ENCODE results near the gene FOXG1. TPM values are rescaled to one million over a fixed set of nuclear protein-coding genes. Genes with fewer than 3 reads are reported as not detected.
A peak's percentile ranks its signal among the peaks of the same experiment; 100 is the strongest.

Gene FOXG1
- total and polyA plus RNA-seq, 8 donors: 0.13 to 0.89 TPM; not detected in 6

DNA sequence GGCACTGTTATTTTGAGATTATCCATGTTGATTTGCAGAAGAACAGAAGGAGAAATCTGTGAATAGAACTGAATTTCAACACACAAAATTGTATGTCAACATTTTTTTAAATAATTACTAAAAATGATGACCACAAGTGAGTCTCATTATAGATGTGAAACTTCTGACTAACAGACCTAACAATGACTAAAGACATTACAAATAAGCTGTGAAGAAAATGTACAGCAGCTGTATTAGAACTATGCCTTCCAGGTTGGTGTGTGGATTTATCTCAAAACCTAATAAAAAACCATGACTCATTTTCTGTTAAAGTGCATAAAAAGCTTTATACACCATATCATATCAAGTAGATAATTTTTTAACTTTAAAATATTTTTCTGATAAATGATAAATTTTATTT is 22.5 kb upstream of the FOXG1 start:
- H3K4me3 ChIP-seq: no peak overlapping the region
- no peaks in the 10 kb centered on the region for H3K4me1 ChIP-seq
- no peak for DNase-seq
- no peak overlapping the region for H3K27ac ChIP-seq
- intact Hi-C loops (cut with DNase I; ENCODE audit: low total_unique reads): no loop called here
- H3K9me3 ChIP-seq: peaks cover 0 to 10% (median 8%) of the 10 kb centered on the region in 4 donors
- H3K36me3 ChIP-seq: no peaks in the 10 kb centered on the region
- peaks cover 0 to 8% (median 0%) of the 10 kb centered on the region in 3 donors for H3K27me3 ChIP-seq
- TF ChIP-seq, protein P1, sequence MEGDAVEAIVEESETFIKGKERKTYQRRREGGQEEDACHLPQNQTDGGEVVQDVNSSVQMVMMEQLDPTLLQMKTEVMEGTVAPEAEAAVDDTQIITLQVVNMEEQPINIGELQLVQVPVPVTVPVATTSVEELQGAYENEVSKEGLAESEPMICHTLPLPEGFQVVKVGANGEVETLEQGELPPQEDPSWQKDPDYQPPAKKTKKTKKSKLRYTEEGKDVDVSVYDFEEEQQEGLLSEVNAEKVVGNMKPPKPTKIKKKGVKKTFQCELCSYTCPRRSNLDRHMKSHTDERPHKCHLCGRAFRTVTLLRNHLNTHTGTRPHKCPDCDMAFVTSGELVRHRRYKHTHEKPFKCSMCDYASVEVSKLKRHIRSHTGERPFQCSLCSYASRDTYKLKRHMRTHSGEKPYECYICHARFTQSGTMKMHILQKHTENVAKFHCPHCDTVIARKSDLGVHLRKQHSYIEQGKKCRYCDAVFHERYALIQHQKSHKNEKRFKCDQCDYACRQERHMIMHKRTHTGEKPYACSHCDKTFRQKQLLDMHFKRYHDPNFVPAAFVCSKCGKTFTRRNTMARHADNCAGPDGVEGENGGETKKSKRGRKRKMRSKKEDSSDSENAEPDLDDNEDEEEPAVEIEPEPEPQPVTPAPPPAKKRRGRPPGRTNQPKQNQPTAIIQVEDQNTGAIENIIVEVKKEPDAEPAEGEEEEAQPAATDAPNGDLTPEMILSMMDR (IDR thresholded peaks at IDR 0.05): no peak
- TF ChIP-seq EP300 (IDR thresholded peaks at IDR 0.05): no peak
- TF ChIP-seq POLR2AphosphoS5 (IDR thresholded peaks at IDR 0.05): no peak
- no peak for TF ChIP-seq POLR2A (IDR thresholded peaks at IDR 0.05)

DNA sequence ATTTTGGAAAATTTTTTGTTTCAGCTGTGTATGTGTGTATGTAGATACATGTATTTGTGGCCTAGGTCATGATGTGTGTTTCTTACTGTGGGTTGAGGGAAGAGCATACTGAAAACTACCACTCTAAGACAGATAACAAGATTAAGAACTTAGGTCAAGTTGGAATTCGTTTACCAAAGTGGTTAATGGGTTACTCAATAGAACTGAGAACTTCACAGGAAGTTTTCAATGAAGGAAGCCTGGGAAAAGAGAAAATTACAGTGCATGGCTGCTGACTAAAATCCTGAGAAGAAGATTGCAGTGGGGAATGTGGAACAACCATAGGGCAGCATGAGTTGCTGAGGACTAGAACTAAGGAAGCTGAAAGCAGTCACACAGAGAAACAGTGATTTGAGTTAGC is 21.4 kb upstream of the FOXG1 start:
- intact Hi-C loops (cut with DNase I; ENCODE audit: low total_unique reads): no loop called here
- Histone ChIP-seq H3K27ac (no peak overlapping the region), H3K4me1 (no peaks in the 10 kb centered on the region), H3K36me3 (no peaks in the 10 kb centered on the region), H3K9me3 (peaks cover 0 to 10% (median 8%) of the 10 kb centered on the region in 4 donors), H3K4me3 (no peak overlapping the region), H3K27me3 (peaks cover 0 to 11% (median 0%) of the 10 kb centered on the region in 3 donors)
- TF ChIP-seq POLR2A (IDR thresholded peaks at IDR 0.05): no peak
- TF ChIP-seq, protein P1 (IDR thresholded peaks at IDR 0.05): no peak
- 8 to 23% (median 11%) methylated on average over 1 of the region's 1 CpG for WGBS, 5 donors
- DNase-seq: no peak

DNA sequence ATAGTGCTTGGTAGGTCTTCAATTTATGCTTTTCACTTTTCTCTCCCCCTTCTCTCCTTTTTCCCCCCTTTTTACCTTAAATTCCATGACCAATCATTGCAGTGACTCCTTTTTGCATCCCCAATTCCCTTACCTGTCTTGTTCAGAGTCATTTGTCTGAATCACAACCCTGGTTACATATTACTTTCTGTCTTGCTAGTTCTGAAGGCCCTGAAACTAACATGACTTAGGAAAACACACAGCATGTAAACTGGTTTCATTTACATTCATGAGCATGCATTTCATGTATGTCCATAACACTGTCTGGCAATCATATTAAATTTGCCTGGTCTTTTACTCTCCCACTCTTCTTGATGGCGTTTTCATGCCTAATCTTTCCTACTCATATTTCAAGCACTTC is 20.3 kb upstream of the FOXG1 start:
- peaks cover 0 to 10% (median 8%) of the 10 kb centered on the region in 4 donors for H3K9me3 ChIP-seq
- intact Hi-C loops (cut with DNase I; ENCODE audit: low total_unique reads): no loop called here
- H3K4me3 ChIP-seq: no peak overlapping the region
- H3K27ac ChIP-seq: no peak overlapping the region
- no peak for DNase-seq
- peaks cover 0 to 22% (median 0%) of the 10 kb centered on the region in 3 donors for H3K27me3 ChIP-seq
- no peaks in the 10 kb centered on the region for H3K36me3 ChIP-seq
- no peaks in the 10 kb centered on the region for H3K4me1 ChIP-seq
- WGBS, 5 donors: 56 to 88% (median 78%) methylated on average over 1 of the region's 1 CpG
- TF ChIP-seq POLR2A (IDR thresholded peaks at IDR 0.05): no peak
- TF ChIP-seq POLR2AphosphoS5 (IDR thresholded peaks at IDR 0.05): no peak
- TF ChIP-seq, protein P1 (IDR thresholded peaks at IDR 0.05): no peak

DNA sequence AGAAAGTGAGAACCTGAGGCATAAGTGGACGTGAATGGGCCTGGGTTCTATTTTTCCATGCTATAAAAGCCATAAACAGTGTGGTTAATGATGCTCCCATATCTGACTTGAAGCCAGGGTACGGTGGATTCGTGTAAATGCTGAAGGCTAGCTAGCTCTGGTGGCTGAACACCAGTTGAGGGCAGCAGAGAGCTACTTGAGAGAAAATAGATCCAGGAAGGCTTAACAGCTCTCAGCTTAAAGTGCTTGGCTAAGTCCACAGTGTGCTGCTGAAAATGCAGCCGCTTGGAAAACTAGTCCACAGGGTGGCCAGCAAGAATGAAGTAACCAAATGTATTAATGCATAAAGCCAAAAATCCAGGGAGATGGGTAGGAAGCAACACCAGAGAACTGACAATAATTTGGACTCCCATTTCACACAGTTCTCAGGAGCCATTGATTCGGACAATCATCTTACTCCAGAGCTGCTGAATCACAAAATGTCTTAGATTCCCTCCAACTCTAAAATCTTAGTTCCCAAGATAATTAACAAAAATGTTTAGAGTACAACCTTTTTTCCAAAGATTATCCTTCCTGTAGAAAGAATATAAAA is 15.0 kb upstream of the FOXG1 start:
- Histone ChIP-seq H3K36me3 (no peaks in the 10 kb centered on the region), H3K4me3 (no peak overlapping the region), H3K27ac (no peak overlapping the region), H3K27me3 (peaks cover 0 to 67% (median 22%) of the 10 kb centered on the region in 3 donors), H3K9me3 (peaks cover 0 to 9% (median 8%) of the 10 kb centered on the region in 4 donors), H3K4me1 (peaks cover 0 to 12% (median 3%) of the 10 kb centered on the region in 4 donors)
- 18 to 26% (median 23%) methylated on average over 5 of the region's 5 CpGs for WGBS, 5 donors
- intact Hi-C loops (cut with DNase I; ENCODE audit: low total_unique reads): loop anchor here (10.0 kb wide), 2 partner anchors 783 to 1463 kb away; no protein-coding TSS in a partner anchor
- peak; percentile 39 to 74 for DNase-seq
- no peak for TF ChIP-seq POLR2AphosphoS5 (IDR thresholded peaks at IDR 0.05)
- TF ChIP-seq, protein P1 (IDR thresholded peaks at IDR 0.05): peak in 3 of 7 experiments; percentile 11 to 36 (median 18)
